BJ (cell line): ENCODE measurements around the gene BPIFB6. TPM values are rescaled to one million over a fixed set of nuclear protein-coding genes. Genes with fewer than 3 reads are reported as not detected.

Experiments used
- CTCF ChIA-PET: fragments of 350-600 bp; formaldehyde crosslinking; extraction: SDS; loops from one replicate; lab custom pipeline; 2021; ENCODE audit warnings: antibody characterized with exemption, inconsistent platforms; lab: Yijun Ruan, JAX
- POLR2A ChIA-PET: fragments of 300-600 bp; sonication (Branson Sonifier 250); formaldehyde crosslinking; extraction: SDS; loops from one replicate; lab custom pipeline; 2021; ENCODE audit warnings: antibody characterized with exemption; lab: Charles Lee
- DNase-seq: peaks from one replicate; pipeline ENCODE4 v3.0.0-alpha.2; 2011; ENCODE audit warnings: low read depth
- H3K27me3 ChIP-seq: 2 replicates; pipeline ENCODE4 v1.6.0; 2011; ENCODE audit warnings: low read length; ENCODE audit not compliant: control insufficient read depth, insufficient read depth
- H3K36me3 ChIP-seq: 2 replicates; pipeline ENCODE4 v1.5.1; 2011; ENCODE audit warnings: low read length; ENCODE audit not compliant: control insufficient read depth, insufficient read depth
- H3K4me3 ChIP-seq: 2 replicates; pipeline ENCODE4 v1.5.1; 2011; ENCODE audit warnings: low read depth, mild to moderate bottlenecking, control low read depth, low read length
- polyA plus RNA-seq: library from polyadenylated mRNA; depleted of rRNA; stranded (reverse); fragments of >200 nt; gene quantifications from 2 replicates; pipeline ENCODE4 v1.2.3, GENCODE V29; 2011
- TF ChIP-seq, protein P1 (sequence below): IDR thresholded peaks from 2 replicates; pipeline ENCODE4 v1.5.1; 2011; ENCODE audit warnings: low read depth, mild to moderate bottlenecking, control low read depth, inconsistent platforms, low read length, moderate library complexity; ENCODE audit not compliant: insufficient read depth

BPIFB6 gene
- polyA plus RNA-seq, 1 experiment, result not detected

DNA sequence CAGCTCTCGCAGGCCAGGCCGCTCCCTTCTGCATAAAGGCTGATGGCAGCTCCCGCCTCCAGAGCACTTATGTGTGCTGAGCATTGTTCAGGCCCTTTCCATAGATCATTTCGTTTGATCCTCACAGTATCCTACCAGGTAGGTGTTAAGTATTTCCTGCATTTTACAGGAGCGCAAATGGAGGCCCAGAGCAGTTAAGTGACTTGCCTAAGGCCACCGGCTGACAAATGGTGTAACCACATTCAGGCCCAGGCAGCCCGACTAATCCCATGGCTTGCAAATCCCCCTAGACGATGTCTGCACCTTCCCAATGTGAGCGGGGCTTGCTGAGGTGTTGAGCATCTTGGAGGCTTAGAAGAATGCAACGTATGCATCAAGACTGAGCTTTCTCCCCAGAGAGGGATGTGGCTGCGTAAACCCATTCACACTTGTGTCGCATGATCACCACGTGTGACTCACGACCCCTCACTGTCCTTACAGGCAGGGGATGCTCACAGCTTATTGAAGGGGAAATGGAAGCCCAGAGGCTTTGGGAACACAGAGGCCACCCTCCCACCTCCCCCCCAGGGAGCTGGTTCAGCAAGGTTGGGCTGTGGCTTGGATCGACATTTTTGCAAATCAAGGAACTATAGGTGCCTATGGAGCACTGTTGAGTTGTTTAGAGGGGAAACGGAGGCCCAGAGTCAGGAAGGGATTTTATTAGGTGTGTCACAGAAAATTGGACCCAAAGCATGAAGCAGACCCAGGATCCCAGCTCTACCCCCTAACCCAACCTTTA, 16.9 kb upstream of the BPIFB6 start:
- Histone ChIP-seq H3K36me3 (no peaks in the 10 kb centered on the region), H3K27me3 (no peaks in the 10 kb centered on the region; the same call in 1 of the 2 replicates), H3K4me3 (no peak overlapping the region)
- TF ChIP-seq, protein P1, sequence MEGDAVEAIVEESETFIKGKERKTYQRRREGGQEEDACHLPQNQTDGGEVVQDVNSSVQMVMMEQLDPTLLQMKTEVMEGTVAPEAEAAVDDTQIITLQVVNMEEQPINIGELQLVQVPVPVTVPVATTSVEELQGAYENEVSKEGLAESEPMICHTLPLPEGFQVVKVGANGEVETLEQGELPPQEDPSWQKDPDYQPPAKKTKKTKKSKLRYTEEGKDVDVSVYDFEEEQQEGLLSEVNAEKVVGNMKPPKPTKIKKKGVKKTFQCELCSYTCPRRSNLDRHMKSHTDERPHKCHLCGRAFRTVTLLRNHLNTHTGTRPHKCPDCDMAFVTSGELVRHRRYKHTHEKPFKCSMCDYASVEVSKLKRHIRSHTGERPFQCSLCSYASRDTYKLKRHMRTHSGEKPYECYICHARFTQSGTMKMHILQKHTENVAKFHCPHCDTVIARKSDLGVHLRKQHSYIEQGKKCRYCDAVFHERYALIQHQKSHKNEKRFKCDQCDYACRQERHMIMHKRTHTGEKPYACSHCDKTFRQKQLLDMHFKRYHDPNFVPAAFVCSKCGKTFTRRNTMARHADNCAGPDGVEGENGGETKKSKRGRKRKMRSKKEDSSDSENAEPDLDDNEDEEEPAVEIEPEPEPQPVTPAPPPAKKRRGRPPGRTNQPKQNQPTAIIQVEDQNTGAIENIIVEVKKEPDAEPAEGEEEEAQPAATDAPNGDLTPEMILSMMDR, result no peak
- DNase-seq, result no peak
- POLR2A ChIA-PET, result no interaction called here
- CTCF ChIA-PET, result no interaction called here

GRCh38 chr20:33015114-33015484, 16.3 kb upstream of the BPIFB6 start:
- ChIA-PET CTCF (no interaction called here), POLR2A (no interaction called here)
- Histone ChIP-seq H3K27me3 (no peaks in the 10 kb centered on the region; the same call in 1 of the 2 replicates), H3K36me3 (no peaks in the 10 kb centered on the region), H3K4me3 (no peak overlapping the region)
- TF ChIP-seq, protein P1, result no peak
- DNase-seq, result no peak

DNA sequence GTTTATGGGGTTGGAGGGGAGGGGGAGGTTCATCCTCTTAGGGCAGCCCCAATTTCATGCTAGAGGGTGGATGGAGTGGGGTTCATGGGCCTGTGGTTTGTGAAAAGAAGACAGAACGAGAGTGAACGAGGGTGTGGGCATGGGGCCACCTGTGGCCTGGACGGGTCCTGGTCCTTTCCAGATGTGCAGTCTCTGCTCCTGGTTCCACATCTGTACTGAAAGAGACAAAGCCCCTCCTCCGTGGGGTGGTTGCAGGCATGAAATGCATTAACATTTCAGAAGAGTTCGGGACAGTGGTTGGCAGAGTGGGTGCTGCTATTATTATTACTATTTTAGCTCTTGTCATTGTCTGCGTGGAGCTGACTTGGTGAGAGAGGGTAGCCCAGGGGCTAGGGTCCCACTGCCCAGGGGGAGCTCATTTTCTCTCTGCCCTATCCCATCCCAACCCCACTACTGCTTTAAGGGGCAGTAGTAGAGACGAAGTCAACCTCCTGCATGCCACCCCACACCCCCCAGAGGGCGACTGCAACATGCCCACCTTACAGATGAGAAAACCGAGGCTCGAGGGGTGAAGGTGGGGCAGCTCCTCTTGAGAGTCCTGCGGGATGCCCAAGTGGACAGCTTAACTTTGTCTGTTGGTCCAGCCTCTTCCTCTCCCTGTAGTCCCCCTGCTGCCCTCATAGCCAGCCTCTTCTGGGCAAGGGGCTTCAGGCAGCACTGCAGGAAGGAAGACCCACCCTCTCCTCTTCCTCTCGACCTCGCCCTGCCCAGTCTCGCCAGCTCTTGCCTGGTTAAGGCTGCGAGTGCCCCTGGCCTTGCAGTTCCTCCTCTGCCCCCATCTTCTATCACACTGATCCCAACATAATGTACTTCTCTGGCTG, 15.5 kb upstream of the BPIFB6 start:
- TF ChIP-seq, protein P1, result no peak
- Histone ChIP-seq H3K27me3 (no peaks in the 10 kb centered on the region; the same call in 1 of the 2 replicates), H3K36me3 (no peaks in the 10 kb centered on the region), H3K4me3 (no peak overlapping the region)
- no peak for DNase-seq
- CTCF ChIA-PET, result no interaction called here
- POLR2A ChIA-PET, result no interaction called here

GRCh38 chr20:33016581-33017109, 14.8 kb upstream of the BPIFB6 start:
- H3K27me3 ChIP-seq, result no peaks in the 10 kb centered on the region; the same call in 1 of the 2 replicates
- no peak for DNase-seq
- POLR2A ChIA-PET, result no interaction called here
- H3K4me3 ChIP-seq, result no peak overlapping the region
- H3K36me3 ChIP-seq, result no peaks in the 10 kb centered on the region
- CTCF ChIA-PET, result no interaction called here
- TF ChIP-seq, protein P1, result no peak

DNA sequence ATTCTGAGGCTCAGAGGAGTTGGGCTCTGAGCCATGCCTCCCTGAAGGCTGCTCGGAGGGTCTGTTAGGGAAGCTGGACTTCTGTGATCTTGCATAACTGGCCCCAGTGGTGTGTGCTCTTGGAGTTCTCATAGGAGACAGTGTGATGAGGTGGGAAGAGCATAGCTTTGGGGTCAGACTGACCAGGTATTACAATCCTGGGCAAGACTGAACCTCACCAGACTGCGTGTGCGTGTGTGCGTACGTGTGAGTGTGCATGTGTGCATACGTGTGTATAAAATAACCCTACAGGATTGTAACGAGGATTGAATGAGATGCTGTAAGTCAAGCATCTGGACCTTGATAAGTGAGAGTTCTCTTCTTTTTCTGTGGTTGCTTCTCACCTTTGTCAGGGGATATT, 13.9 kb upstream of the BPIFB6 start:
- ChIA-PET POLR2A (no interaction called here), CTCF (no interaction called here)
- H3K27me3 ChIP-seq, result no peaks in the 10 kb centered on the region; the same call in 1 of the 2 replicates
- DNase-seq, result no peak
- TF ChIP-seq, protein P1, result no peak
- no peak overlapping the region for H3K4me3 ChIP-seq
- H3K36me3 ChIP-seq, result no peaks in the 10 kb centered on the region
